Measurements from ENCODE around the gene MTREX.

Gene MTREX

DNA sequence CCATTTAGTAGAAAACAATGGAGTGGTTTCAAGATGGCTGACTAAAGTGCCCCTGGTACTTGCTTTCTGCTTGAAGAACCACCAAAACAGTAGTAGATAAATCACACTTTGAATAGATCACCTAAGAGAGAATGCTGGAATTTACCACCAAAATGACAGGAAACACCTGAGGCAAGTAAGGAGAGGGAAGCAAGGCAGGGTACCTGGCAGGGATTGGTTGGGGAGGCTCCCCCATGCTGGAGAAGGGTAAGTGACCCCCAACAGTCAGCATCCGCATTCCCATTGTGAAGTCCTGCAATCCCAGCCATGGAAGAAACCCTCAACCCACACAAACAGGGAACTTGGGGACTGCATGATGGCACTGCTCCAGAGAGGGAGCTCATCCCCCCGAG is 121.4 kb downstream of the MTREX start:
- no peak for DNase-seq (ENCODE audit: low spot score)

GRCh38 chr5:55429613-55430253 is 121.9 kb downstream of the MTREX start:
- peak; percentile 15 for DNase-seq (ENCODE audit: low spot score)

- DNase-seq (ENCODE audit: low spot score): no peak
Measured at GRCh38 chr5:55432549-55432948, 124.8 kb downstream of the MTREX start.

DNA sequence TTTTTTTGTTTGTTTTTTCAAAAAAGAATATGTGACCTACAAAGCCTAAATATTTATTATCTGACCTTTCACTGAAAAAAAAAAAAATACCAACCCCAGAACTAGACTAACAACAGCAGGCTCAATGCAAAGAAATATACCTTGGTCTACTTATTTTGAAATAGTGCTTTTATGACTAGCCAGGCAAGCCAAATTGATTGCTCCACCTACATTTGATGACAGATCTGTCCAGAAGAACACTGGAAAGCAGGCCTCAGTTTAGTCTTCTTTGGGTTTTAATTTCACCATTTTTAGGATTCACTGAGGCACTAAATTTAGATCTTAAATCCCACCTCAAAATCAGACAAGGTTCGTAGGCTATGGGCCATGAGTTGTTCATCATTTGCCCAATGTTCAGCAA is 129.7 kb downstream of the MTREX start:
- no peak for DNase-seq (ENCODE audit: low spot score)

GRCh38 chr5:55437859-55438206 is 130.0 kb downstream of the MTREX start:
- DNase-seq (ENCODE audit: low spot score): no peak

DNA sequence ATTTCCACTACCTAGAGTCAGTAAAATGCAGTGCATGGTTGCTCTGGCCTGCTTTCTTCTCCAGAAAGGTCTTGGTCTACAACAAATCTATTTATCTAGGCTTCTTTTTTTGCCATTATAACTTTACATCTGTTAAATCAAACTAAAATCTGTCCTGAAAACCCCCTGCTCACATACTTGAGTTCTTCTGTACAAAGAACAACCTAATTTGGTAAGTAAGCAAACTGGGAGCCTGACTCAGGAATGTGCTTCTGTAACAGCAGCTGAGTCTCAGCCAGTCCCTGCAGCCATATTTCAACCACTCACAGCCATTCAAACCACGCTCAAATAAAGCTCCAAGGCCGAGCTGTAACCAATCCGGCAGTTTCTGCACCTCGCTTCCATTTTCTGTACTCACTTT is 131.2 kb downstream of the MTREX start:
- no peak for DNase-seq (ENCODE audit: low spot score)

GRCh38 chr5:55440188-55440646 is 132.4 kb downstream of the MTREX start:
- no peak for DNase-seq (ENCODE audit: low spot score)

GRCh38 chr5:55441107-55441771 is 133.4 kb downstream of the MTREX start:
- DNase-seq (ENCODE audit: low spot score): no peak

DNA sequence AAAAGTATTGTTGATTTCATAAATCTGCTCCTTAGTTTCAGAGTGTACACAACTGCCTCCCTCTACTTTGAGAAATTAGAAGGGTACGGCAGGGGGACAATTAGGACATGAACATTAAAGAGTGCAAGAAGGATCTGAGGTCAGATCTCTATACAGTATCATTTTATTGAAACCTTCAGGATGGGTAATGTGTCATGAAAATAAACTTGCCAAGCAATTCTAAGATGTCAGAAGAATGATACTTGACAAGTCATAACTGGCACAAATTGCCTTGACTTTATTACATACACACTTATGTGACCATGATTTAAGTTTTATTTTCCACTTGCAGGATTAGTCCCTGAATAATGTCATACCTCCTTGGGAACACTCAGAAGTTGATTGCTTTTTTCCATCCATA is 134.2 kb downstream of the MTREX start:
- DNase-seq (ENCODE audit: low spot score): no peak

GRCh38 chr5:55445791-55446190 is 138.0 kb downstream of the MTREX start:
- no peak for DNase-seq (ENCODE audit: low spot score)

DNA sequence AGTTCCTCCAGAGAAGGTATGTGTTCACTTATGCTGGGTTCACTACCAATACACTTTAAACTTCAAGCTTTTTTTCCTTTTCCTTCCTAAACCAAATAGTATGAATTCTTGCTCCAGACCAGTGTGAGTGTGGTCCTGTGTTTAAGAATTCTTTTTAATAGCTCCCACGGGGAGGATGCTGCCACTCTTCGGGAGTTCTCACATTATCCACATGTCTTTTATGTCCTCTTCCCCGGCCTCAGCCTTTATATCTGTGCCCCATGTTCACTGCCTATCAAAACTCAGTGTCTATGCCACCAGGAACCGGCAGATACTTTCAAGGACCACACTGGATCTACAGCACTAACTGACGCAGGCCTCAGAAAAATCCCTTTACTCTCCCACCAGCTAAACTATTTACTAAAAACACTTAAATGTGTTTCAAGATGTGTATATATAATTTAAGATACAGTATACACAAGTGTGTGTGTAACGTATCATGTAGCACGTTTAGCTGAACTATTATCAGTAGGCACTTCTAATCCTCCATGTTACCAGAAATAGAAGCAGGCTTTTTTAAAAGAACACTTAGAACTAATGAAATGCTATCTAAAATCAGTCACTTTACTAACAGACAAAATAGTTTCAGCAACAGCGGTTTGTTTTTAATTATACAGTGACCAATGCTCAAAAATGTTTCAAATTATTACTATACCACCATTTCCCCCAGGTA is 139.0 kb downstream of the MTREX start:
- no peak for DNase-seq (ENCODE audit: low spot score)

- no peak for DNase-seq (ENCODE audit: low spot score)
Measured at GRCh38 chr5:55450050-55450765, 142.4 kb downstream of the MTREX start.

- DNase-seq (ENCODE audit: low spot score): no peak
Measured at GRCh38 chr5:55451976-55452375, 144.2 kb downstream of the MTREX start.

DNA sequence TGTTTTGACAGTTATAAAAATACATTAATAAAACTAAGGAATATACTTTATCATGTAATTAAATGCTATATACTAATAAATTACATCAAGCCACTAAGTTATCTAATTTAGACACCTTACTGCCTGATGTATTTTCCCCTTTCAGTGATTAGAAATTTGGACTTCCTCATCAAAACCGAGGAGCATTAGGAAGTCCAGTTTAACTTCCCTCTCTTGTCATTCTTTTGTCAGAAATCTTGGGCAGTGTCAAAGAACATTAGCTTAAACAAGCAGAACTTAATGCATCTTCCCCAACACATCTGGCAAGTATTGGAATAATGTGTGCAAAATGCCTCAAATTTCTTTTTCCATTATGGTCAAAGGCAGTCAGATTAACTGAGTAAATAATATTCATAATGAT is 145.4 kb downstream of the MTREX start:
- no peak for DNase-seq (ENCODE audit: low spot score)

- DNase-seq (ENCODE audit: low spot score): no peak
Measured at GRCh38 chr5:55454282-55454681, 146.5 kb downstream of the MTREX start.

DNA sequence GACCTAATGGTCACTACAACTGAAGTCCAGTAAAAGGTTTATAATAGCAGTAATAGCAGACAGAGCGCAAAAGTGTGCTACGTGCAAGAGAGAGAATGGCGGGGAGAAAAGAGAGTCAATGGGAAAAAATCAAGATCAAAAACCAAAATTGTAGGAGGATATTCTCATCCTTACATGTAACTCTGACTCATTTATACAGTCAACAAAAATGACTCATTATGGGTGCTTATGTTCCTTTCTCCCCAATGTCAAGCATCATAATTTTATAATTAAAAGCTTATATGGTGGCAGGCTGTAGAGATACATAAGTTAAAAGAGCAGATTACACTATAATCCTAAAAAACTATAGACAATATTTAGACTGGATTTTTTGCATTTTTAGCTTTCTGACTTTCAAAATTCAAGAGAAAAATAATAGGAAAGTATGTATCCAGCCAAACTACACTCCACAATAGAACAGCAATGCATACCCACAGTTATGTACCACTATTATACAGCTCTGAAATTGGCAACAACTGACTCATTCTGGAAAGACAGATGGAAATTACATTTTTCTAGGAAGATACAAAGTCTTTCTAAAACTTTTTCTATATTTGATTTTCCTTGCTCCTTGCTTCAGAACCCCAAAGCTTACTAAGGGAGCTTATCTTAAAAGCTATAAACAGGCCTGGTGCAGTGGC is 148.6 kb downstream of the MTREX start:
- no peak for DNase-seq (ENCODE audit: low spot score)

GRCh38 chr5:55459572-55459971 is 151.8 kb downstream of the MTREX start:
- DNase-seq (ENCODE audit: low spot score): no peak

GRCh38 chr5:55463613-55464012 is 155.8 kb downstream of the MTREX start:
- no peak for DNase-seq (ENCODE audit: low spot score)

DNA sequence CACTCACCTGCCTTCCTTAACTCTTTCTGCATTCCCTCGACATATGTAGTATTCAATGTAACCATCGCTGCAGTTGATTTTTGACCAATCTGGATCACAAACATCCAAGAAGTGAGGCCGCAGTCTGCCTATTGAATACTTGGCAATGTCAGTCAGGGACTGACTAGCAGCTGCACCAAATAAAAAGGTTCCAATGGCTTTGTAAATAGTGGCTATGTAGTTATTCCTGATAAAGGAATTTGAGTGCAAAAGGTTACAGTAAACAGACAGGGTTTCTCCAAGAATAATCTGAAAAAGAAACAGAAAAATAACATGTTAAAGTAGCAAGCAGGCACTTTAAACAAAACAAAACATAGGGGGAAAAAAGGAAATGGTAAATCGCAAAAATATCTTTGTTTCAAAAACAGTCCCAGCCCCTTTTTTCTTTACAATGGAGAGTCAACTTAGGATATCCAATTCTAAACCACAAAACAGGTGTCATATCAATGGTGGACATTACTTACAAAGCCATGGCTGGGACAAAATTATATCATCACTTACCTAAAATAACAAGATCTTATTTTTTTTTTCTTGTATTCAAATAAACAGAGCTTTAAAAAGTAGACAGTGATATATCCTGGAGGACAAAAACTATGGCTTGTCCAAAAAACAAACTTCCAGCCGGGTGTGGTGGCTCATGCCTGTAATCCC is 160.2 kb downstream of the MTREX start:
- no peak for DNase-seq (ENCODE audit: low spot score)

DNA sequence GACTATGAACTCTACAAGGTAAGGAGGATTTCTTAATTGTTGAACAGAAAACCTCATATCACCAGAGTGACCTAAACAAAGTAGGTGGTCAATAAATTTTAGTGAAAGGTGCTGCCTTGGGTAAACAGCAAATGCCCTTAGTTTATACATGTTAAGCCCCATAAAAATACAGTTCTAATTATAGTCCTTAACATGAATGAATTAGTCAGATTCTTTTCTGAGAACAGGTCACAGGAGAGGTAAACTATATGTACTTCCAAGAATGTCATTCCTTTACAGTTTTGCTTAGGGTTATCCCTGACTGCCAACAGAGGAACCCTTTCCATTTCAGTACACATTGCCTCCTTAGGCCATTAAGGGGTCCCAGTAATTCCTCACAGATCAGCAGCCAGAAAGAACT is 162.1 kb downstream of the MTREX start:
- DNase-seq (ENCODE audit: low spot score): no peak

GRCh38 chr5:55470282-55470681 is 162.5 kb downstream of the MTREX start:
- no peak for DNase-seq (ENCODE audit: low spot score)

GRCh38 chr5:55471468-55471867 is 163.7 kb downstream of the MTREX start:
- DNase-seq (ENCODE audit: low spot score): no peak
